Measurements from ENCODE around the gene PTPRE. TPM values are rescaled to one million over a fixed set of nuclear protein-coding genes. Genes with fewer than 3 reads are reported as not detected.

Gene PTPRE
- total RNA-seq, 5 donors from 2014 or later (not counting 1 experiment from before 2014, with no cell fraction given) = 23.2 to 69.2 (median 32.2) TPM

- ChIA-PET CTCF (no interaction called here), POLR2A (interaction anchor here in 1 of 2 donors (0.6 kb wide), 1 partner anchor 36 kb away, joined by 4 read pairs; no protein-coding TSS in a partner anchor)
These were observed 40.3 kb downstream of the PTPRE start for GRCh38 chr10:127947211-127947610.

GRCh38 chr10:127948791-127949190 lies 41.9 kb downstream of the PTPRE start:
- POLR2A ChIA-PET = no interaction called here
- 84% methylated on average over 3 of the region's 5 CpGs for WGBS (ENCODE audit: insufficient coverage)

More at GRCh38 chr10:127947211-127947610, 40.3 kb downstream of the PTPRE start:
- ATAC-seq (replicated peaks in 1 of 4) (no peak), DNase-seq (no peak)
- H3K27ac Mint-ChIP-seq = no peak overlapping the region
- no peak overlapping the region for H3K4me3 Mint-ChIP-seq
- no peaks in the 10 kb centered on the region for H3K9me3 Mint-ChIP-seq
- no peak overlapping the region for H3K4me3 ChIP-seq (ENCODE audit: control insufficient read depth in 1 of 2, extremely low read depth in 1 of 2, low read length in 1 of 2)
- no peaks in the 10 kb centered on the region for H3K9me3 ChIP-seq
- peaks cover 26 to 28% (median 27%) of the 10 kb centered on the region in 3 donors for H3K4me1 Mint-ChIP-seq
- no CpG with 5 or more reads among the region's 1 CpG for WGBS (ENCODE audit: insufficient coverage)
- no peaks in the 10 kb centered on the region for H3K36me3 Mint-ChIP-seq
- peaks cover 0 to 4% of the 10 kb centered on the region in 2 donors for H3K27me3 Mint-ChIP-seq
- H3K27me3 ChIP-seq (replicated peaks in 1 of 2; ENCODE audit: control insufficient read depth in 2 of 2, extremely low read depth in 1 of 2, insufficient read depth in 2 of 2, low read length in 1 of 2) = no peaks in the 10 kb centered on the region
- peaks cover 2 to 17% of the 10 kb centered on the region in 2 experiments for H3K4me1 ChIP-seq (ENCODE audit: control insufficient read depth in 1 of 2, extremely low read depth in 1 of 2, insufficient read depth in 2 of 2, low read length in 2 of 2)
- no peak overlapping the region for H3K27ac ChIP-seq (ENCODE audit: low read length)
- no peaks in the 10 kb centered on the region for H3K36me3 ChIP-seq (ENCODE audit: control insufficient read depth in 2 of 2, extremely low read depth in 1 of 2, insufficient read depth in 1 of 2, low read length in 1 of 2)

GRCh38 chr10:127949831-127950230 lies 42.9 kb downstream of the PTPRE start:
- Histone ChIP-seq H3K4me1 (ENCODE audit: control insufficient read depth in 1 of 2, extremely low read depth in 1 of 2, insufficient read depth in 2 of 2, low read length in 2 of 2) (peaks cover 2 to 16% of the 10 kb centered on the region in 2 experiments), H3K4me3 (ENCODE audit: control insufficient read depth in 1 of 2, extremely low read depth in 1 of 2, low read length in 1 of 2) (no peak overlapping the region), H3K27ac (ENCODE audit: low read length) (no peak overlapping the region), H3K36me3 (ENCODE audit: control insufficient read depth in 2 of 2, extremely low read depth in 1 of 2, insufficient read depth in 1 of 2, low read length in 1 of 2) (no peaks in the 10 kb centered on the region), H3K27me3 (replicated peaks in 1 of 2; ENCODE audit: control insufficient read depth in 2 of 2, extremely low read depth in 1 of 2, insufficient read depth in 2 of 2, low read length in 1 of 2) (peaks cover 0 to 1% of the 10 kb centered on the region in 2 experiments), H3K9me3 (no peaks in the 10 kb centered on the region)
- POLR2A ChIA-PET = no interaction called here
- H3K4me1 Mint-ChIP-seq = peaks cover 16 to 18% (median 17%) of the 10 kb centered on the region in 3 donors
- ATAC-seq (replicated peaks in 1 of 4) = no peak
- H3K27ac Mint-ChIP-seq = no peak overlapping the region
- H3K9me3 Mint-ChIP-seq = no peaks in the 10 kb centered on the region
- no peak for DNase-seq
- no peak overlapping the region for H3K4me3 Mint-ChIP-seq
- CTCF ChIA-PET = no interaction called here
- 60% methylated on average over 1 of the region's 3 CpGs for WGBS (ENCODE audit: insufficient coverage)
- H3K27me3 Mint-ChIP-seq = peaks cover 0 to 4% of the 10 kb centered on the region in 2 donors
- no peaks in the 10 kb centered on the region for H3K36me3 Mint-ChIP-seq

More at GRCh38 chr10:127948791-127949190, 41.9 kb downstream of the PTPRE start:
- Mint-ChIP-seq H3K27ac (no peak overlapping the region), H3K4me1 (peaks cover 18 to 20% (median 19%) of the 10 kb centered on the region in 3 donors), H3K9me3 (no peaks in the 10 kb centered on the region), H3K27me3 (peaks cover 0 to 4% of the 10 kb centered on the region in 2 donors), H3K36me3 (no peaks in the 10 kb centered on the region), H3K4me3 (no peak overlapping the region)
- Histone ChIP-seq H3K4me3 (ENCODE audit: control insufficient read depth in 1 of 2, extremely low read depth in 1 of 2, low read length in 1 of 2) (no peak overlapping the region), H3K4me1 (ENCODE audit: control insufficient read depth in 1 of 2, extremely low read depth in 1 of 2, insufficient read depth in 2 of 2, low read length in 2 of 2) (peaks cover 2 to 17% of the 10 kb centered on the region in 2 experiments), H3K9me3 (no peaks in the 10 kb centered on the region), H3K36me3 (ENCODE audit: control insufficient read depth in 2 of 2, extremely low read depth in 1 of 2, insufficient read depth in 1 of 2, low read length in 1 of 2) (no peaks in the 10 kb centered on the region), H3K27ac (ENCODE audit: low read length) (no peak overlapping the region), H3K27me3 (replicated peaks in 1 of 2; ENCODE audit: control insufficient read depth in 2 of 2, extremely low read depth in 1 of 2, insufficient read depth in 2 of 2, low read length in 1 of 2) (no peaks in the 10 kb centered on the region)
- ATAC-seq (replicated peaks in 1 of 4) = no peak
- CTCF ChIA-PET = no interaction called here
- DNase-seq = no peak

- no peak overlapping the region for H3K4me3 Mint-ChIP-seq
- Histone ChIP-seq H3K4me3 (ENCODE audit: control insufficient read depth in 1 of 2, extremely low read depth in 1 of 2, low read length in 1 of 2) (no peak overlapping the region), H3K4me1 (ENCODE audit: control insufficient read depth in 1 of 2, extremely low read depth in 1 of 2, insufficient read depth in 2 of 2, low read length in 2 of 2) (no peaks in the 10 kb centered on the region), H3K27me3 (replicated peaks in 1 of 2; ENCODE audit: control insufficient read depth in 2 of 2, extremely low read depth in 1 of 2, insufficient read depth in 2 of 2, low read length in 1 of 2) (peaks cover 0 to 2% of the 10 kb centered on the region in 2 experiments), H3K9me3 (no peaks in the 10 kb centered on the region), H3K27ac (ENCODE audit: low read length) (no peak overlapping the region), H3K36me3 (ENCODE audit: control insufficient read depth in 2 of 2, extremely low read depth in 1 of 2, insufficient read depth in 1 of 2, low read length in 1 of 2) (no peaks in the 10 kb centered on the region)
- H3K9me3 Mint-ChIP-seq = peaks cover 0 to 7% (median 3%) of the 10 kb centered on the region in 3 donors
- POLR2A ChIA-PET = no interaction called here
- peaks cover 0 to 4% of the 10 kb centered on the region in 2 donors for H3K27me3 Mint-ChIP-seq
- CTCF ChIA-PET = no interaction called here
- DNase-seq (no peak), ATAC-seq (replicated peaks in 1 of 4) (no peak)
- H3K4me1 Mint-ChIP-seq = no peaks in the 10 kb centered on the region
- no peaks in the 10 kb centered on the region for H3K36me3 Mint-ChIP-seq
- WGBS (ENCODE audit: insufficient coverage) = no CpG with 5 or more reads among the region's 2 CpGs
- no peak overlapping the region for H3K27ac Mint-ChIP-seq
These were observed 45.1 kb downstream of the PTPRE start for GRCh38 chr10:127951861-127952574.

GRCh38 chr10:127952575-127952869 lies 45.6 kb downstream of the PTPRE start:
- no CpG with 5 or more reads among the region's 2 CpGs for WGBS (ENCODE audit: insufficient coverage)
- CTCF ChIA-PET = no interaction called here
- Mint-ChIP-seq H3K4me3 (no peak overlapping the region), H3K9me3 (peaks cover 0 to 7% (median 3%) of the 10 kb centered on the region in 3 donors), H3K4me1 (no peaks in the 10 kb centered on the region), H3K27me3 (peaks cover 4% of the 10 kb centered on the region in 2 donors), H3K36me3 (no peaks in the 10 kb centered on the region), H3K27ac (no peak overlapping the region)
- Histone ChIP-seq H3K9me3 (no peaks in the 10 kb centered on the region), H3K4me3 (ENCODE audit: control insufficient read depth in 1 of 2, extremely low read depth in 1 of 2, low read length in 1 of 2) (no peak overlapping the region), H3K4me1 (ENCODE audit: control insufficient read depth in 1 of 2, extremely low read depth in 1 of 2, insufficient read depth in 2 of 2, low read length in 2 of 2) (no peaks in the 10 kb centered on the region), H3K36me3 (ENCODE audit: control insufficient read depth in 2 of 2, extremely low read depth in 1 of 2, insufficient read depth in 1 of 2, low read length in 1 of 2) (no peaks in the 10 kb centered on the region), H3K27me3 (replicated peaks in 1 of 2; ENCODE audit: control insufficient read depth in 2 of 2, extremely low read depth in 1 of 2, insufficient read depth in 2 of 2, low read length in 1 of 2) (peaks cover 0 to 2% of the 10 kb centered on the region in 2 experiments), H3K27ac (ENCODE audit: low read length) (no peak overlapping the region)
- POLR2A ChIA-PET = no interaction called here
- no peak for DNase-seq
- ATAC-seq (replicated peaks in 1 of 4) = no peak

GRCh38 chr10:127952918-127953317 lies 46.0 kb downstream of the PTPRE start:
- Mint-ChIP-seq H3K4me3 (no peak overlapping the region), H3K4me1 (no peaks in the 10 kb centered on the region), H3K9me3 (peaks cover 0 to 7% (median 3%) of the 10 kb centered on the region in 3 donors), H3K27me3 (peaks cover 4% of the 10 kb centered on the region in 2 donors), H3K27ac (no peak overlapping the region), H3K36me3 (no peaks in the 10 kb centered on the region)
- DNase-seq (no peak), ATAC-seq (replicated peaks in 1 of 4) (no peak)
- POLR2A ChIA-PET = no interaction called here
- Histone ChIP-seq H3K36me3 (ENCODE audit: control insufficient read depth in 2 of 2, extremely low read depth in 1 of 2, insufficient read depth in 1 of 2, low read length in 1 of 2) (no peaks in the 10 kb centered on the region), H3K4me3 (ENCODE audit: control insufficient read depth in 1 of 2, extremely low read depth in 1 of 2, low read length in 1 of 2) (no peak overlapping the region), H3K9me3 (no peaks in the 10 kb centered on the region), H3K4me1 (ENCODE audit: control insufficient read depth in 1 of 2, extremely low read depth in 1 of 2, insufficient read depth in 2 of 2, low read length in 2 of 2) (no peaks in the 10 kb centered on the region), H3K27me3 (replicated peaks in 1 of 2; ENCODE audit: control insufficient read depth in 2 of 2, extremely low read depth in 1 of 2, insufficient read depth in 2 of 2, low read length in 1 of 2) (peaks cover 0 to 2% of the 10 kb centered on the region in 2 experiments), H3K27ac (ENCODE audit: low read length) (no peak overlapping the region)
- CTCF ChIA-PET = no interaction called here
- 97% methylated on average over 4 of the region's 4 CpGs for WGBS (ENCODE audit: insufficient coverage)
